Sigmoid colon (tissue), 7 donors: ENCODE results near the gene ACAD11. TPM values are rescaled to one million over a fixed set of nuclear protein-coding genes. Genes with fewer than 3 reads are reported as not detected.

ENCODE experiments used
- DNase-seq: peaks from one replicate; pipeline ENCODE4 v3.0.0-alpha.2; 2019
- H3K27ac ChIP-seq, 4 donors: fragments of 200-600 bp; sonication (generic); one replicate each; pipeline ENCODE4 v1.5.1; 2016 to 2019; ENCODE audit warnings: mild to moderate bottlenecking in 1 of 4
- H3K27me3 ChIP-seq, 3 donors: fragments of 200-600 bp; sonication (generic); one replicate each; pipeline ENCODE4 v1.5.1; 2019; ENCODE audit warnings: mild to moderate bottlenecking in 1 of 3
- H3K36me3 ChIP-seq, 4 donors: fragments of 200-600 bp; sonication (generic); one replicate each; pipeline ENCODE4 v1.5.1; 2016 to 2019
- H3K4me1 ChIP-seq, 4 donors: fragments of 200-600 bp; sonication (generic); one replicate each; pipeline ENCODE4 v1.5.1; 2017 to 2019
- H3K4me3 ChIP-seq, 4 donors: fragments of 200-600 bp; sonication (generic); one replicate each; pipeline ENCODE4 v1.5.1; 2017 to 2019; ENCODE audit warnings: mild to moderate bottlenecking in 2 of 4, moderate library complexity in 1 of 4
- H3K9me3 ChIP-seq, 4 donors: fragments of 200-600 bp in 3 of 4; sonication (generic) in 3 of 4; one replicate each; pipeline versions ENCODE4 v1.5.1 to v1.6.1; 2013 to 2019
- CTCF ChIP-seq, 4 experiments: fragments of 450-650 bp in 3 of 4; fragments of 200-600 bp in 1 of 4; IDR thresholded peaks; one replicate each; pipeline ENCODE4 v1.5.1; 2016 to 2019; ENCODE audit warnings: antibody characterized with exemption in 4 of 4, mild to moderate bottlenecking in 3 of 4, moderate library complexity in 2 of 4
- EP300 ChIP-seq, 4 donors: sonication (generic); formaldehyde crosslinking; IDR thresholded peaks; one replicate each; pipeline ENCODE4 v1.6.1; 2017; ENCODE audit warnings: antibody characterized with exemption in 4 of 4
- POLR2A ChIP-seq, 2 donors: fragments of 450-650 bp; IDR thresholded peaks; one replicate each; pipeline ENCODE4 v1.6.1; 2016; ENCODE audit warnings: antibody characterized with exemption in 2 of 2, mild to moderate bottlenecking in 2 of 2, moderate library complexity in 2 of 2
- POLR2AphosphoS5 ChIP-seq, 4 donors: sonication (generic); formaldehyde crosslinking; IDR thresholded peaks; one replicate each; pipeline ENCODE4 v1.6.1; 2017; ENCODE audit warnings: antibody characterized with exemption in 4 of 4
- WGBS, 2 donors: extraction: QIAGEN DNeasy Blood & Tissue Kit; methylation state at CpG; one replicate each; pipeline ENCODE4 v1.1.7; 2013; 5-methylcytosine and 5-hydroxymethylcytosine counted together
- intact Hi-C: fragments of 100-400 bp; cut with DNase I; formaldehyde crosslinking; loops from one replicate; pipeline ENCODE4 v1.15.1; 2023
- polyA plus RNA-seq, 3 donors: library from polyadenylated mRNA; stranded (reverse); fragments of 200-250 nt; gene quantifications; one replicate each; pipeline ENCODE4 v1.2.3, GENCODE V29; 2013
- total RNA-seq, 4 donors: library from RNA; depleted of rRNA; stranded (reverse); fragments of >200 nt; gene quantifications; one replicate each; pipeline ENCODE4 v1.1.0, GENCODE V29; 2016
- donor health status: healthy with polysubstance abuse.
- donor health status: Bipolar disorder and iron deficiency.
- donor health status: healthy.

Gene ACAD11
- total and polyA plus RNA-seq, 7 donors = 2.4 to 71.7 (median 26.8) TPM

GRCh38 chr3:132628157-132628556 lies 31.5 kb downstream of the ACAD11 start:
- Histone ChIP-seq H3K36me3 (peaks cover 5 to 68% (median 11%) of the 10 kb centered on the region in 4 donors), H3K4me3 (no peak overlapping the region), H3K9me3 (no peaks in the 10 kb centered on the region), H3K27me3 (no peaks in the 10 kb centered on the region), H3K27ac (no peak overlapping the region), H3K4me1 (no peaks in the 10 kb centered on the region)
- 61 to 76% methylated on average over 2 of the region's 2 CpGs for WGBS, 2 donors
- TF ChIP-seq CTCF (IDR thresholded peaks at IDR 0.05) = no peak
- no peak for TF ChIP-seq EP300 (IDR thresholded peaks at IDR 0.05)
- no peak for TF ChIP-seq POLR2A (IDR thresholded peaks at IDR 0.05)
- TF ChIP-seq POLR2AphosphoS5 (IDR thresholded peaks at IDR 0.05) = no peak
- DNase-seq = no peak
- intact Hi-C loops = no loop called here

DNA sequence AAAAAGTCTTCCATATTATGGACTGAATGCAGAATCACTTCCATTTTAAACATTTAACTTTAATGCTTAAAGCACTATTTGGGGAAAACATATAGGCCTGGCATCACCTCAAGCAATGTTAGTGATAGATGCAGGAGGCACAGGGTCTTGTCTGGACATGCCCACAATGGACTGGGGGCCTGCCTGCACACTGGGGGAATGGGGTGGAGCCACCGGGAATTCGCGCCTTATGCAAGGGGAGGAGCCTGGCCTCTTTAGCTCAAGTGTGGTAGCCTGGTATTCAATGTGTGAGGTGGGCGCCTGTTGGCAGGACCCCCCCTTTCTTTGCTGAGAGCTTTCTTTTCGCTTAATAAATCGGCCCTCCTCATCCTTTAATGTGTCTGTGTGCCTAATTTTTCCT lies 32.7 kb downstream of the ACAD11 start:
- no peak overlapping the region for H3K4me3 ChIP-seq
- TF ChIP-seq POLR2AphosphoS5 (IDR thresholded peaks at IDR 0.05) (no peak), EP300 (IDR thresholded peaks at IDR 0.05) (no peak), CTCF (IDR thresholded peaks at IDR 0.05) (no peak), POLR2A (IDR thresholded peaks at IDR 0.05) (no peak)

DNA sequence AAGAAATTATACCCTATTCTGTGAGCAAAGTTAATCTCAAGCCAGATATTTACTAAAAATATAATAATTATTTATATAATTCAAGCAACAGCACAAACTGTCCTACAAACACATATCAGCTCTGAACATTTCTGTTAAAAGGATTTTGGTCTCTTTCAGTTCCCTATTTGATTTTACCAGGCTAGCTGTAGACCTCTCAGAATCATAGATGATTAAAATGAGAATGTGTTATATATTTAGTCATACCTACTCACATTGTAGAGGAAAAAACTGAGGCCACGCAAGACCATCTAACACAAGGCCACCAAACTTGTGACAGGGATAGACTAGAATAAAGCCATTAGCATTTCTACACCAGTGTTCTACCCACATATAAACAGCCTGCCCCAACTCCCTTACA lies 34.0 kb downstream of the ACAD11 start:
- no peak for TF ChIP-seq POLR2AphosphoS5 (IDR thresholded peaks at IDR 0.05)
- no peak for TF ChIP-seq CTCF (IDR thresholded peaks at IDR 0.05)
- TF ChIP-seq POLR2A (IDR thresholded peaks at IDR 0.05) = no peak
- no peak for TF ChIP-seq EP300 (IDR thresholded peaks at IDR 0.05)
- WGBS, 2 donors = 92 to 93% methylated on average over 1 of the region's 1 CpG
- H3K27ac ChIP-seq = no peak overlapping the region
- no peaks in the 10 kb centered on the region for H3K27me3 ChIP-seq
- H3K4me3 ChIP-seq = no peak overlapping the region
- DNase-seq = no peak
- intact Hi-C loops = no loop called here
- H3K9me3 ChIP-seq = no peaks in the 10 kb centered on the region
- peaks cover 5 to 61% (median 11%) of the 10 kb centered on the region in 4 donors for H3K36me3 ChIP-seq
- H3K4me1 ChIP-seq = no peaks in the 10 kb centered on the region

More for the DNA sequence above, 32.7 kb downstream of the ACAD11 start:
- intact Hi-C loops = no loop called here
- H3K36me3 ChIP-seq = peaks cover 5 to 68% (median 11%) of the 10 kb centered on the region in 4 donors
- H3K27me3 ChIP-seq = no peaks in the 10 kb centered on the region
- no peak overlapping the region for H3K27ac ChIP-seq
- H3K9me3 ChIP-seq = no peaks in the 10 kb centered on the region
- no peaks in the 10 kb centered on the region for H3K4me1 ChIP-seq
- no peak for DNase-seq
- WGBS, 2 donors = 95 to 98% methylated on average over 6 of the region's 6 CpGs

DNA sequence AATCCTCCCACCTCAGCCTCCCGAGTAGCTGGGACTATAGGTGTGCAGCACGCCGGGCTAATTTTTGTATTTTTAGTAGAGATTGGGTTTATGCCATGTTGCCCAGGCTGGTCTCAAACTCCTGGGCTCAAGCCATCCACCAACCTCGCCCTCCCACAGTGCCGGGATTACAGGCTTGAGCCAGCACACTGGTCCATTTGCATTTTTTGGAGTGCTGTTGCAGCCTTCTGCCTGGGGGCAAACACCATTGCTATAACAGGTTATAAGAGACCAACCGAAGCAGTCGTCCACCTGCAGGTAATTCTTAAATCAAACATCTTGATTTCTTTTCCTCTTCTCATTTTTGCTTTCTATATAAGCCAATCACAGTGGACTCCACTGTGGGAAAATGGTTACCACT lies 34.8 kb downstream of the ACAD11 start:
- H3K4me3 ChIP-seq = no peak overlapping the region
- TF ChIP-seq CTCF (IDR thresholded peaks at IDR 0.05) = no peak
- TF ChIP-seq POLR2A (IDR thresholded peaks at IDR 0.05) = no peak
- no peak for TF ChIP-seq POLR2AphosphoS5 (IDR thresholded peaks at IDR 0.05)
- TF ChIP-seq EP300 (IDR thresholded peaks at IDR 0.05) = no peak
- no peaks in the 10 kb centered on the region for H3K4me1 ChIP-seq
- WGBS, 2 donors = 94 to 97% methylated on average over 7 of the region's 7 CpGs
- no peak overlapping the region for H3K27ac ChIP-seq
- intact Hi-C loops = no loop called here
- H3K9me3 ChIP-seq = no peaks in the 10 kb centered on the region
- H3K36me3 ChIP-seq = peaks cover 5 to 52% (median 11%) of the 10 kb centered on the region in 4 donors
- no peak for DNase-seq
- H3K27me3 ChIP-seq = no peaks in the 10 kb centered on the region

- DNase-seq = no peak
- TF ChIP-seq POLR2AphosphoS5 (IDR thresholded peaks at IDR 0.05) (no peak), EP300 (IDR thresholded peaks at IDR 0.05) (no peak)
- Histone ChIP-seq H3K27me3 (no peaks in the 10 kb centered on the region), H3K4me1 (no peaks in the 10 kb centered on the region), H3K4me3 (no peak overlapping the region), H3K27ac (no peak overlapping the region), H3K36me3 (peaks cover 5 to 44% (median 9%) of the 10 kb centered on the region in 4 donors), H3K9me3 (no peaks in the 10 kb centered on the region)
- intact Hi-C loops = no loop called here
- 80 to 100% methylated on average over 1 of the region's 1 CpG for WGBS, 2 donors
Observed at GRCh38 chr3:132623646-132624045, 36.0 kb downstream of the ACAD11 start.
